Neural cell (in vitro differentiated cells): ENCODE measurements around the gene ITGA1.

Experiments
- CTCF ChIP-seq: fragments of 450-650 bp; IDR thresholded peaks from 2 replicates; pipeline ENCODE4 v1.5.1; 2014; ENCODE audit warnings: antibody characterized with exemption, mild to moderate bottlenecking, moderate library complexity; ENCODE audit not compliant: poor library complexity, severe bottlenecking
- EP300 ChIP-seq: fragments of 450-650 bp; conservative IDR thresholded peaks from 2 replicates; pipeline ENCODE4 v1.6.1; 2014; ENCODE audit warnings: antibody characterized with exemption, mild to moderate bottlenecking, moderate library complexity; ENCODE audit not compliant: poor library complexity, severe bottlenecking
- MXI1 ChIP-seq: fragments of 450-650 bp; conservative IDR thresholded peaks from 2 replicates; pipeline ENCODE4 v1.6.1; 2014; ENCODE audit warnings: antibody characterized with exemption, mild to moderate bottlenecking; ENCODE audit not compliant: poor library complexity, severe bottlenecking
- POLR2AphosphoS5 ChIP-seq: IDR thresholded peaks from 2 replicates; pipeline ENCODE4 v1.6.1; 2012
- RAD21 ChIP-seq: fragments of 450-650 bp; conservative IDR thresholded peaks from 2 replicates; pipeline ENCODE4 v1.6.1; 2014; ENCODE audit warnings: antibody characterized with exemption, mild to moderate bottlenecking, moderate library complexity
- TAF1 ChIP-seq: IDR thresholded peaks from 2 replicates; pipeline ENCODE4 v1.6.1; 2012; ENCODE audit warnings: low read depth

- no peak for TF ChIP-seq CTCF
- no peak for TF ChIP-seq TAF1
- TF ChIP-seq EP300 = no peak
- TF ChIP-seq RAD21 = no peak
- TF ChIP-seq POLR2AphosphoS5 = no peak
- no peak for TF ChIP-seq MXI1
These were observed 163.0 kb downstream of the ITGA1 start for GRCh38 chr5:52950686-52951085.
